HG02884 (cell line): ENCODE results near the gene HAPSTR1.

Source experiments
- ATAC-seq: cut with Tn5 transposase; IDR thresholded peaks from one replicate; pipeline ENCODE4 v1.9.1; 2021; ENCODE audit warnings: mild to moderate bottlenecking, moderate library complexity; ENCODE audit not compliant: unreplicated experiment

The HAPSTR1 gene

DNA sequence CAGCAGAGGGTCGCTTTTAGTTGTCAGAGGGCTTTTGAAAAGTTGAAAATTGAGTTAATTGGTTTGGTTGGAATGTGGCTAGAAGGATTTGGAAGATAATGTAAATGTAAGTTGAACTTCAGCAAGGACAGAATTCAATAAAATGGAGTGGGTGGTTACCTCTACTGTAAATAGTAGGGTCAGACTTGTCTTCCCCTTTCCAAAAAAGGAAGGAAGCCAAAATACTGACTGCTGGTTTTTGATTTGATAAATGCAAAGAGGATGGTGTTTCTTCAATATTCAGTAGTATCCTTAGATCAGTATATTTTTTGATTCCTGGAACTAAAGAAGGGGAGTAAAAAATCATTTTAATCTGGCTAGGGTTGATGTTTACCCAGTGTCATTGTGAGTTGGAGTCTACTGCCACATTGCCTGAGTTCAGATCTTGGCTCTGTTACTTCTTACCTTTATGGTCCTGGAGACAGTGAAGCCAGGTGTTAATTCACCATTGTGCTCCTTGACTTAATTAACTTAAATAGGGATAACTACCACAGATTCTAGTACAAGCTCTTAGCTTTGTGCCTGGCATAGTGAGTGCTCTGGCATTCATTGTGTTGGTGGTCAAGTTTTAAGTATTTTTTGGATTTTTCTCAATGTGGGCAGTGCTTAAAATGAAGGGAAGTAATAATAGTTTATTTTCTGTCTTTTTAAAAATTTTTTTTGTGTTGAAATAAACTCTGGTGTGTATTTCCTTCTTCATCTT lies 4.4 kb downstream of the HAPSTR1 start:
- no peak for ATAC-seq

DNA sequence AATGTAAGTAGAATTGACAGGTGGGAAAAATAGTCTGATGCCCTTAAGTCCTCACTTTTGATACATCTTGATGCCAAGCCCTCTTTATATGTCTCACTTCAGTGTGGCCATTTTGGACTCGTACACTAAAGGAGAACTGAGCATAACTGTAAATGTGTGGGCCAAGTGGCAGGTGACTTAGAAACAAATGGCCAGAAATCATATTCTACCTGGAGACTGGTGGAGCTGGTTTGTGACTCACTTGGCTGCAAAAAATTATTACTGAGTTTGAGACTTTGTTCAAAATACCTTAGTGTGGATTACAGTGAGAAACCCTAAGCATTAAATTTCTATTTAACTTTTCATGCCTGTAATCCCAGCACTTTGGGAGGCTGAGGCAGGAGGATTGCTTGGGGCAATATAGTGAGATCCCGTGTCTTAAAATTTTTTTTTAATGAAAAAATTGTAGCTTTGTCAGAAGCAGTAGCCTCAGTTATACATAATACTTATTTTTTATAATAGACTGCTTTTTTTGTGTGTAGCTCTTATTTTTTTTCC lies 5.0 kb downstream of the HAPSTR1 start:
- ATAC-seq = no peak

DNA sequence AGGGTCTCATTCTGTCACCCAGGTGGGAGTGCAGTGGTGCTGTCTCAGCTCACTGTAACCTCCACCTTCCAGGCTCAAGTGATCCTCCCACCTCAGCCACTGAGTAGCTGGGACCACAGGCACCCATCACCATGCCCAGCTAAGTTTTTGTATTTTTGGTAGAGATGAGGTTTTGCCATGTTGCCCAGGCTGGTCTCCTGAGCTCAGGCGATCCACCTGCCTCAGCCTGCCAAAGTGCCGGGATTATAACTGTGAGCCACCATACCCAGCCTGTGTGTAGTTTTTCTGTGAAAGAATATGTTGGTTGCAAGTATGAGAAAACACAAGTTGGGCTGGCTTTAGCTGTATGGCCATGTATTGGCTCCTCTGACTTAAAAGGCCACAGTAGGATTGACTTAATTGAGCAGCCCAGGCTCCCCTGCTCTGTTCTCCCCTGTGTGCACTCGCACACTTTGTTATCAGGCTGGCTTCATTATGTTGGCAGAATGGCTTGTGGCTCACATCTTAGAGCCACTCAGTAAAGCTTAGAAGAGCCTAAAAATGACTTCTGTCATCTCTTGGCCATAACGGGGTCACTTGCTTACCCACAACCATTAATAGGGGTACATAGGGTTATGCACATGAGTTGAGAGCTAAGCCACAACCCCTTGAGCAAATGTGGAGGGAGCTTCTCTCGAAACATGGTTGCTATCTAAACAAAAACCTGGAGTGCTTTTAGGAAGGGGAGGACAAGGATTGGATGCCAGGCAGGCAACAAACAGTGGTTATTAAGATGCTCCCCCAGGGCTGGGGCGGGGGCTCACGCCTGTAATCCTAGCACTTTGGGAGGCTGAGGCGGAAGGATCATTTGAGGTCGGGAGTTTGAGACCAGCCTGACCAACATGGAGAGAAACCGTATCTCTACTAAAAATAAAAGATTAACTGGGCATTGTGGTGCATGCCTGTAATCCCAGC lies 6.1 kb downstream of the HAPSTR1 start:
- ATAC-seq = no peak

DNA sequence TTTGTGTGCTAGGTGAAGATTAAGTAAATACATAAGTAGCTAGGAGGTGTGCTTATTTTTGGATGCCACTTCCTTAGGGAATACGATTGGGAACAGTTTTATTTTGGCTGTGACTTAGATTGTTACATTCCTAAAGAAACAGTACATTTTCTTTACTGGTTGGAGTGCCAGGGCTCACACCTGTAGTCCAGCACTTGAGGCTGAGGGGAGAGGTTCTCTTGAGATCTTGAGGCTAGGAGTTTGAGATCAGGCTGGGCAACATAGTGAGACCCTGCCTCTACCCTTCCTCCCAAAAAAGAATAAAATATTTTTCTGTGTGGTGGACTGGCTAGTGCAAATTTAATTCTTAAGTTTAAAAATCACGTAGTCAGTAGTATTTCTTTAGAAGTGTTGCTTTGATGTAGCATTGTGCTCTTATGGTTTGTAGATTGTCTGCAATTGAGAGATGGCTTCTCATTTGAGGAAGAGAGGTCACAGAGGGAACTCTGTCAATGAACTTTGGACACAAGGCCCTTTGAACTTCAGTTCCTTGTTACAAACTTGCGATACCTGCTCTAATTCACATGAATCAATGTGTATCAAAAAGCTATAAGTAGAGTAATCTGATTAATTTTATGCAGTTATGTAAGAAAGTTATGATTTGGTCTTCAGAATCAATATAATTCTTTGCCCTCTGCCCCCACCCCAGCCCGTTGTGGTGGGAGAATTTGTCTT lies 7.1 kb downstream of the HAPSTR1 start:
- ATAC-seq = no peak

DNA sequence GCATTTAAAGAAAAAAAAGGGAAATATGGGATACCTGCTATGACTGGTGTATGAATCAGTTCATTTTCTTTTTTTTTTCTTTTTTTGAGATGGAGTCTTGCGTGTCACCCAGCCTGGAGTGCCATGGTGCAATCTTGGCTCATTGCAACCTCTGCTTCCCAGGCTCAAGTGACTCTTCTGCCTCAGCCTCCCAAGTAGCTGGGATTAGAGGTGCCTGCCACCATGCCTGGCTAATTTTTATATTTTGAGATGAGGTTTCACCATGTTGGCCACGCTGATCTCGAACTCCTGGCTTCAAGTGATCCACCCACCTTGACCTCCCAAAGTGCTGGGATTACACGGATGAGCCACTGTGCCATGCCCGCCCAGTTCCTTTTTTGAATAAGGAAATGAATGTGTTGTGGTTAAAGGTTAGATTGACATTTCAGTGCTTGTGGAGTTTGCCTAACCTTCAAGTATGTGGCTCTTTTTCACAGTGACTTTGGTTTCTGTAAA lies 7.7 kb downstream of the HAPSTR1 start:
- ATAC-seq = no peak

DNA sequence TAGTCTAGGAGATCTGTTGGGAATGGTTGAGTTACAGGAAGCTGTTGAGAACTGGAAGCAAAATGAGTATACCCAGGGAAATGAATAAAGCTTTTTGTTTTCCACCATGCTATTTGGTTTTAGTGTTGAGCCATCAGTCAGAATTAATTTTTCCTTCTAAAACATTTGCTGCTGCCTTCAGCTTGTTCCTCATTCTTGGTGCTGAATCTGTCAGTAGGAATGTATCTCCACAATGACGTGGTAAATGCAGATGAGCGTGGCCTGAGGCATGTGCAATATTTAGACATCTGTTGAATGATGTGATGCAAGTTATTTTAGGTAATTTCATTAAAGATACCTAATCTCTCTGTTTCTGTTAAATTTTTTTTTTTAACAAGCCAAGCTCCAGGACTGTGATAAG lies 10.9 kb downstream of the HAPSTR1 start:
- no peak for ATAC-seq

- ATAC-seq = no peak
Observed at GRCh38 chr16:9102943-9103342, 11.5 kb downstream of the HAPSTR1 start.

DNA sequence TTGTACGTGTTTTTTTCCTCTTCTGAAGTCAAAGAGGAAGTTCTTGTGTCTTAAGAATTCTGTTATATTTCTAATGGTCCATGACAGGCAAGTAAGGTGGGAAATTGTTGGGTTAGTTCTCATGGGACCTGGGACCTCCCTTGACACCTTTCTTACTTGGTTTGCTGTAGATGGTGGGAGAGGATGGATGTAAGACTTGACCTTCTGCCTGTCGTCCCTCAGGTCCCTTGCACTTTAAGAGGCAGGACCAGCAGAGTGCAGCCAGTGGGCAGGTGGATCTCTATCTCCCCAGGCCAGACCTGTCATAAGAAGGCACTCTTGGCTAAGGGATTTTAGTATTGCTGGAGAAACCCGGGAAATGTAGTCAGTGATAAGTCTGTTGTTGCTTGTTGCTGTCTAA lies 12.1 kb downstream of the HAPSTR1 start:
- no peak for ATAC-seq

- no peak for ATAC-seq
Observed at GRCh38 chr16:9105189-9105588, 13.7 kb downstream of the HAPSTR1 start.

DNA sequence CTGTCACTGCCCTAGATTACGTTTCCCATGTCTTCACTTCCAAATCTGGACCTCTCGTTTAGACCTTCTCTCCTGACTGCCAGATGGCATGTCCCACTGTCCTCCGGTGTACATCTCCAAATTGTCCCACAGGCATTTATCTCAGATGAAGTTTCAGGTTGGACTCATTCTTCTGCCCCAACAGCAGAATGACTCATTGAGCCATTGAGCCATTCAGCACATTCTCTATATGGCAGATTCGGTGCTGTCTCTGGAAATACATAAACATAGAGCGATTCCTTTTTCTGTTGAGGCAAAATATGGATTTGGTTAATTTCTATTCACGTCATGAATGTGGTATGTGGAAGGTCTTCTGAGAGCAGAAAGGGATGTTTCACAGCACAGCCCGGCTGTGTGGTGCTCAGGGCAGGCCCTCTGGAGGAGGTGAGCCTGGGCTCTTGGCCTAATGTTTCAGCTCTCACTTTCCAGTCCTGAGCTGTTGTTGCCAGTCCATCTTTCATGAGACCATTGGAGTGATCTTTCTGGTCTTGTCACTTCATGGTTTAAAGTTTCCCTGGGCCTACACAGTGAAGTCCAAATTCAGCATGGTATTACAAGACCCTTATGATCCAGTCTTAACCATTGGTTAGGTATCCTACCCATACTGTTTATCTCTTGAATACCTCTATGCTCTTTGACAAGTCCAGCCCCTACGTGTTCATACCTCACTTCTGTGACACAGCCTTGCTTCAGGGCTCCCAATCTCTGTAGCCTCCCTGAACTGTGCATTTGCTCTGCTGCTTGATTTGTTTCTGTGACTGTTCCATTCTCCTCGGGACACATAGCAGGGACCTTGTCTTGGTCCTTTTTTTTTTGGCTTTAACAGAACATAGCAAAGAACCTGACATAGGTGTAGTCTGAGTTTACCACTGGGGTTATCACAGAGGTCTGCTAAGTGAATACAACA lies 15.9 kb downstream of the HAPSTR1 start:
- no peak for ATAC-seq

DNA sequence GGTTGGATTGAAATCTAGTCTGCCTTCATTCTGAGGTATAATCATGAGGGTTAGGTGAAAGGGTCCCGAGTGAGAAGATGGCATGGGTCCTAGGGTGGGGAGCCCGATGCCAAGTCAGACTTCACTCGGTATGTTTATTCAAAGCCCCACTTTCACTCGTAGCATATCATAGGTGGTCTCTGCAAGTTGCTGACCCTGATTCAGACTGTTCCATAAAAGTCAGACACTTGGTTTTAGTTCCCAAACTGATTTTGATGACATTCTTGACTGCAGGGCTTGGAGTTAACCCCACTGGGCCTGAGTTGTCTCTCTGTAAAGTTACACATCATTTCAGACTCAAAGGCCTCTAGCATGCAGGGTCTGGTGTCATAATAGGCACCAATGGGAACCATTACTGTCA lies 17.8 kb downstream of the HAPSTR1 start:
- ATAC-seq = no peak

DNA sequence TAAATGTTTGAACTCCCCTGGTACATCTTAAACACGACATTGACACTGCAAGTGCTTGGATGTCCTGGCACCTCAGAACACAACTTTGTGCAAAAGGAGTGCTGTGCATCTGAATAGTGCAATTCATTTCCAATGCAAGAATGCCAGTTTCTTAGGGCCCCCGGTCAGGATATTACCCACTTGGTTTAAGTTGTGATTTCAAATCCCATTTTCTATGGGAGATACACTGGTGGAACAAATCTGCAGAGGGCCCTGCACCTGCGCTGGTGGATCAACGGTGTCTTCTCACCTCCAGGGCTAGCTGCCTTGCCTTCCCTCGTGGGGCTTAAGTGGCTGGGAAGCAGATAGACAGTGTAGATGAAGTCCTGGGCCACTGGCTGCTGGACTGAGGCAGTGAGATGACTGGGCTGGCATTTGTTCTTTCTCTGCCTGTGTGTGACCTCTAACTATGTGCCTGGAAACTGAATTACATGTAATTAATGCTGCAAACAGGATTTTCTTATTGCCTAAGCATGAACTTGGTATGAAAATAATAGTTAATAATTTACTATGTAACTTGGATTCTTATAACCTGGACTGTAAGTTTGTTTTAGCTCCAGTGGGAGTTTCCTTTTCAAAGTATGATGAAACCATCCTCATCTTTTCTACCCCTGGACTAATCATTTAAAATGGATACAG lies 20.9 kb downstream of the HAPSTR1 start:
- no peak for ATAC-seq

DNA sequence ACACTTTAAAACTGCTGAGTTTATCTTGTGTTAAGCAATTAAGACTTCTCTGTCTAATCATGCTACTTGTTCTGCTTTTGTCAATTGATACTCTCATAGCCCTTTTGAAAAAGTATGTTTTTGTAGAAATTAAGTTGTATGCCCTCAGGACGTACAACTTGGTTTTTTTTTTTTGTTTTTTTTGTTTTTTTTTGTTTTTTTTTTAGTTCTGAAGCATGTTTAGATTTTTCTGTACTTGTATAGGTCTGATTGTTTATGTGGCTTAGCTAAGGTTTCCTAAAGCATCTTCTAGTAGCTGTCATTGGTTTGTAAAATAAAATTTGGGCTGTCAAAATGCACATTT lies 21.4 kb downstream of the HAPSTR1 start:
- no peak for ATAC-seq

DNA sequence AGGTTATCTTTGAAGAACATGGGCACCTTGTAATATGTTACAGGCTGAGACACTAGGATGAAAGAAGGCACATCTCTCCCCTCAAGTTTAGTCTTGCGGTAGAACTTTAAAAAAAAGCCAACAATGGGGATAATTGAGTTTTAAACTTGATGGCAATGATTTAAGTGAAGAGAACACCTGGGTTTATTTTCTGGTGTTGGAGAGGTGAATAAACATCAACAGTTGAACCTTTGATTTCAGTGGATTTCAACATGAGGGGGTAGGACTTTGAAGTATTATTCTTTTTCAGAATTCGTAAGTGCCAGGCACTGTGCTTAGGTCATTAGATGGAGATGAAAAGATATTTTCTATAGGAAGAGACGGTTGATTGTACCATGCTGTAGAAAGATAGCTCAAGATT lies 22.3 kb downstream of the HAPSTR1 start:
- no peak for ATAC-seq

DNA sequence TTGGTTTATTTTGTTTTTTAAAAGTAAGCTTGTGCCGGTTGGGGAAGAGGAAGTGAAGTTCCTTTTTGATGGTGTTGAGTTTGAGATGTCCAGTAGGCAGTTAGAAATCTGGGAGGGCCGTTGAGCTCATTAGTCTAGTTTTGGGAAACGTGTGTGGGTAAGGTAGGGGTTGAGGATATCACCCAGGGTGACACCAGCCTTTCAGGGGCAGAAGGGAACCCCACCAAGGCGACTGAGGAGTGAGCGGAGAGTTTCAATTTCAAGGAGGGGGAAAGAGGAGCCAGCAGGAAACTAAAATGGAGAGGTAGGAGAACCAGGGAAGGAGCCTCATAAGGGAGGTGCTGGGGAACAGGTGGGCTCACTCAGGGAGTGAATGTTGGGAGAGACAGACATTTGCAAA lies 22.7 kb downstream of the HAPSTR1 start:
- no peak for ATAC-seq

DNA sequence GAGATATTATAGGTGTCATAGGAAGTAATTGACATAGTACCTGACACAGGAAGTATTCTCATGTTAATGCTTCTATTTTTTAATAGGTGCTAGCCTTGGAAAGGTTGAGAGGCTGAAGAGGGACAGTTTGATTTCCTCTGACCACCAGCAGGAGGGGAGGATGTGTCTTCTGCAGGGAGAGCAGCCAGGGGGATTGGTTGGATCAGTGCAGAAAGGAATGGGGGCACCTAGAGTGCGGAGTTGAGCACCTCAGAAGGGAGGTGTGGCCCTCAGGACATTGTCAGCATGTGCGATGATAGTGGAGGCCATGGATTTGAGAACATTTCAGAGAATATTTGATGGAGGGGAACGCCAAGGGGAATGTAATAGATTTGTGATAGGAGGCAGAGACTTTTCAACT lies 23.4 kb downstream of the HAPSTR1 start:
- ATAC-seq = no peak

GRCh38 chr16:9115277-9115676 lies 23.8 kb downstream of the HAPSTR1 start:
- no peak for ATAC-seq

DNA sequence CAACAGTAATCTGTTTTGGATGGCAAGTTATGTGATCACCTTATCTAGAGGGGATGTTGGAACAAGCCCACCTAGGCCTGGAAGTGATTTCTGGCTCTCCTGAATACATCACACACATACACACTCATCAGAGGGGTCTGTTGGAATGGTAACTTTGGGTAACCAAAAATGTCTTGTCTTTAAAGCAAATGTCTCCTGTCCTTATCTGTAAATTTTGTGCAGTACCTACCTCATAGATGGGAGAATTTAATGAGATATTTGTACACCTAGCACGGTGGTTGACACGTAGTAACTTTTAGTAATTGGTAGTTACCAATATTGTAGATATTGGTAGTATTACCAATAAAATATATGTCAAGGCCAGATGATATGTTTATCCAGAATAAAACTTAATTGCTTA lies 24.7 kb downstream of the HAPSTR1 start:
- ATAC-seq = no peak

DNA sequence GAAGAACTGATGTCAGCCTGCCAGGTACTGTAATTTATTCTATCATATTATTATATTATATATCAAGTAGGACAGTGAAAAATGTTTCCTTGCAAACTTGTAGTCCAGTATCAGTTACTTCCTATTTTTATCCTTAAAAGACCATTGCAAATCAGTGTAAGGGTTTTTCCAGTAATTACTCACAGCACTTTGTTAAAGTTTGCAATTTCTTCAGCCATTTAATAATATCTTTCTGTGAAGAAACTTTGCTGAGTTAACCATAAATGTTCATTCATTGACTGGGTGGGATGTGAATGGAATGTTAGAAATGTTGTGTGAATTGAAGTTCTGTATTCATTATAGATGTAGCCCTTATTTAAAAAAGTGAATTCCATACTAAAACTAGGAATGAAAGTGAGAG lies 26.7 kb downstream of the HAPSTR1 start:
- no peak for ATAC-seq

GRCh38 chr16:9119795-9120194 lies 28.4 kb downstream of the HAPSTR1 start:
- no peak for ATAC-seq
